HG03521 (cell line): ENCODE results near the gene CRAT.
"Not testable (repeated sequence)": the region's sequence is repeated elsewhere in the genome, so short reads cannot be mapped to it uniquely, and the experiment has no call there.

Source experiments
- ATAC-seq: cut with Tn5 transposase; IDR thresholded peaks from one replicate; pipeline ENCODE4 v1.9.1; 2021; ENCODE audit warnings: mild to moderate bottlenecking, moderate library complexity; ENCODE audit not compliant: unreplicated experiment

Gene CRAT

DNA sequence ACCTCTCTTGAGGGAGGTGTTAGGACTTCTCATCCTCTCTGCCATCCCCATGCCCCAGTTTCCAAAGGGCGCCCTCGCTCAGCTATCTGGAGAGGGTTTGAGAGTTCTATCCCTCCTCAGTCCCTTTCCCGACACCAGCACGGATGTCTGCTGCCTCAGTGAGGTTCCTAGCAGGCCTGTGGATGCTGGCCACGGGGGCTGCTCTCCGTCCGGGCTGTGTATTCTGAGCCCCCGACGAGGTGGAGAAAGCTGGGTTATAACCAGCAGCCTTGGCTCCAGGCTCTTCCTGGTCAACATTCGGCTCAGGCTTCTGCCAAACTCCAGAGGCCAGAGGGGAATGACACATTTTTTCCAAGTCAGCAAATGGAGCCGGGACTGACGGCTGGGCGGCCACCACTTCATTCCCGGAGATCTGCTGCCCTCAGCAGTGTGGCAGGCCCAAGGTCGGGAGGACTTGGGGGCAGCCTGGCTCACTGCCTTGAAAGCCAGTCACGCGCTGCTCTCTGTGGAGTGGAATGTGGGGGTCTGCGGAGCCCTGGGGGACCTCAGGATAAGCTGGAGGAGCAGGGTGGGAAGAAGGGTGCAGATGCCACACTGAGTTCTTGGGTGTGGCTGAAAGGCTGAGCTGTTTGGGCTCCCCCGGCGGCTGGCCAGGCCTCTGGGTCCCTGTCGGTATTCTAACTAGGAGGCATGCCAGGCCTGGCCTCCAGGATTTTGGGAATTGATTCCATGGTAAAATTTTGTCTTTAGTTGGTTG, 28.1 kb upstream of the CRAT start:
- ATAC-seq, result no peak

DNA sequence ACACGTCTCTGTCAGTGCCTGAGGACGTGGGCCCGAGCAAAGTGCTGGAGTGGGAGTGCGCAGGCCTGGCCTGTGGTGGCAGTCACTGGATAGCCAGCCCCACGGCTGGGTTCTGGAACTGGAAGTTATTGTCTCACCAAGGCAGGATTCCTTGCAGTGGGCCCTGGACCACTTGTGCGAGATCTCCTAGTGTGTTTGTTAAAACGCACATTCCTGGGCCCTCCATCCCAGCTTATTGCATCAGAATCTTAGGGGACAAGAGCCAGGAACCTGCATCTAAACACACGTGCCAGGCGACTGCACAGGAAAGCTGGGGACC, 27.5 kb upstream of the CRAT start:
- ATAC-seq, result no peak

DNA sequence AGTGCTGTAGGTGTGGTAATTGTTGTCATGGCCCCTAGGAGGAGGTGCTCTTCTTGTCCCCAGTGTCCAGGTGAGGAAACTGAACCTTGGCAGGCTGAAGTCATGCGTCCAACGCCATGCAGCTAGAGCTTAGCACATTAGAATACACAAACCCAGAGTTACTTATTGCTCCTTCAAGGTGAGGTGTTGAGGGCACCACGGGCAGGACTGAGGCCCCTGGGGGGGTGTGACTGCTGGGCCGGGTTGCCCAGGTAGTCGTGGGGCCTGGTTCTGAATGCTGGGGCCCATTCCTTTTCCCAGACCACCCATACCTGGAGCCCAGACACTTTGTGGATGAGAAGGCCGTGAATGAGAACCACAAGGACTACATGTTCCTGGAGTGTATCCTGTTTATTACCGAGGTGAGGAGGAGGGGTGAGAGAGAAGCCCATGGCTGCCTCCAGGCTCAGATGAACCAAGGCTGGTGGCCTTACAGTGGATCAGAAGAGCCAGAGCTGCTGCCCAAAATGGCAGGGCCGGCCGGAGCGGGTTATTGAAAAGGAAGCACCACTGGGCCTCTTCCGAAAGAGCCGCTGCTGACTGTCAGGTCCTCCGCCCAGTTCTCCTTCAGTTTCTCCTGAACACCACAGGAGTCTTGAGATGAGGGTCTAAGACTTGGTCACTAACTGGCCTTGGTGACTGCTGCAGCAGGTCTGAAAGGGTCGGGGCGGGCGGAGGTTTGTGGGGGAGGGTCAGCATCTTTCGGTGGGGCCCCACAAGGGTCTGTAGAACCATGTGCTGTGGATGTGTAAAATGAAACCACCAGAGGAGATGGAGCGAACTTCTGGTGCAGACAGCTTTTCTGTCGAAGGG, 26.9 kb upstream of the CRAT start:
- ATAC-seq, result no peak

DNA sequence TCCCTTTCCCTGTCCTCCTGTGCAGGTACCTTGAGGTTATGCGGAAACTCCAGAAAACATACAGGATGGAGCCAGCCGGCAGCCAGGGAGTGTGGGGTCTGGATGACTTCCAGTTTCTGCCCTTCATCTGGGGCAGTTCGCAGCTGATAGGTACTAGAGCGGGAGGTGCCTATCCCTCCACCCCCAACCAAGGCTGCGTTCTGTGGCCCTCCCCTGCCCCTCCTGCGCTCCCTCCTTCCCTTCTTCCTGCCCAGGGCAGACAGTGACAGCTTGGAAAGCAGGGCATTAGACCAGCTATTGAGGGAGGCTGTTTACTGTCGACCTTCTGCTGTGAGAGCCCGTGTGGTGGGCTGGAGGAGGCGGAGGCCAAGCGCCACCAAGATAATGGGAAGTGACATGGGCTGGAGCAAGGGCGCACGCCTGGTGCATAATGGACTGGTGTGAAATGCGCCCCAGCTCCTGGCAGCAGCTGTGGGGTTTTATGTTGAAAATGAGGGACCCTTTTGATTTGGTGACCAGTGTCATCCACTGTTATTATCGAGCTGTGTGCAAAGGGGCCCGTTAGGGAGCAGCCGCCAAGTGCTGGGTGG, 25.9 kb upstream of the CRAT start:
- ATAC-seq, result no peak

DNA sequence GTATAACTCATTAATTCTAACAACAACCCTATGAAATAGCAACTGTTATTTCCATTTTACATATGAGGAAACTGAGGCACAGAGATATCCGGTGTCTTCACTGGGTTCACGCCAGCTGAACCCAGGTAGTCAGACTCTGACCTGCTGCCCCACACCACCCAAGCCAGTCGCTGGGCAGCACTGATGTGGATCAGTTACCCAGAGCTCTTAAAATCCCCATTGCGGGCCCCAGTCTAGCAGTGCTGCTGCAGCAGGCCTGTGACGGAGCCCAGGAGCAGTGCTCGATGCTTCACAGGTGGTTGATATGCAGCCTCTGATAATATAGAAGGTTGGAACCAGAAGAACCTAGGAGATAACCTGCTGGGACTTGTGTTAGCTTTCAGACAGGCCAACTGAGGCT, 24.9 kb upstream of the CRAT start:
- ATAC-seq, result no peak

DNA sequence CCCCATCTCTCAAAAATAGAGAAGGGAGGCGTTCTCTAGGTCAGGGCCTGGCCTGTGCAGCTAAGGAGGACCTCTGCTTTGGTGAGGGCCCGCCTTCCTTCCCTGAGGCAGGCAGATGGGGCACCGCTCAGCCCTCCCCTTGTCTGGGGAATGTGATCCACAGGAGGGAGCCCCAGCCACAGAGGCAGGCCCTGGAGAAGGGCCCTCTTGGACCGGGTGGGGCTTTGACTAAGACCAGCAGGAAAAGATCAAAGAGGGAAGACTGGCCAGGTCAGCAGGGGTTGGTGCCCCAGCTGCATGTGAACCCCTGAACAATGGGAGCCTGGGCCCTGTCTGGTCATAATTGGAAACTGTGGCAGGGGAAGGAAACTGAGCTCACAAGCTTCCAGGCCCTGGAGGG, 22.5 kb upstream of the CRAT start:
- no peak for ATAC-seq

DNA sequence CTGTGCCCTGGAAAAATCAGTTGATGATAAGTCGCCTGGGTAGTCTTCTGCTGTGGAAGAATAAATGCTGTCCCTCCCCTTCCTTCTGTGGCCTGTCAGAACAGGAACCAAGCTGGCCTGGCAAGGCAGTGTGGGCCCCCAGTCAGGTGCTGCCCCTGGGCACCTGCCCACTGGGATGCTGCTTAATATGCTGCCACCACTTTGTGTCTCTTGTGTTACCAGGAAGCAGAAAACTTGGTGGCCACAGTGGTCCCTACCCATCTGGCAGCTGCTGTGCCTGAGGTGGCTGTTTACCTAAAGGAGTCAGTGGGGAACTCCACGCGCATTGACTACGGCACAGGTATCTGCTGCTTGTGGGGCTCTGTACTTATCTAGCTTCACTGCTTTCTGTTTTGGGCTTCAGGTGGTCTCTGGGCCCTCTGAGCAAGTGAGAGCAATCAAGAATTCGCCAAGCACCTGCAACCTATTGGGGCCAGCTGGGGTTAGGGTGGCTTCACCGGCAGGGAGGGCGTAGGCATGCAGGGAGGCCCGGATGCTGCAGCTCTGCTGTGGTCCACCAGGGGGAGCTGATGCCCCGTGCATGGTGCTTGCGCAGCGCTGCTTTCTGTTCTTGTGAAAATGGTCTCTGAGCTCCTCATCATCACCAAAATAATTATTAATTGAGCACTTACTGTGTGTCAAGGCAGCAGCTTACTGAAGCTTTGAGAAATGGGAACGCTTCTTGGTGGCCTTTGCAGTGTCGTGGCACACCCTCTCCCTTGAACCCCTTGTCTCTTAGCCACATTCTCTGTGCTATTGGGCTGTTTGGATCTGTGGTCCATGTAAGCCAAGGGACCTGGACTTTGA, 20.9 kb upstream of the CRAT start:
- ATAC-seq, result no peak

DNA sequence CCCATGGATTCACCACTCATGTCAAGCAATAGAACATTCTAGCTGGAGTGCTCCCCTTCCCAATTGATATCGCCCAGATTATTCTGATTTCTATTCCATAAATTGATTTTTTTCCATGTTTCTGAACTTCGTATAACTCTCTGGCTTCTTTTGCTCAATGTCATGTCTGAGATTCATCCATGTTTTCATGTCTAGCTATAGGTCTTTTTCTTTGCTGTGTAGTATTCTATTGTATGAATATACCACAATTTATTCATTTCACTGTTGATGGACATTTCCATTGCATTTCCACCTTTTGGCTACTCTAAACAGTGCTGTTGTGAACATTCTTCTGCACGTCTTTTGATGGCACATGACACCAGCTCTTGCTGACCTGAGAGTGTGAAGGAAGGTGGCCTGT, 20.2 kb upstream of the CRAT start:
- ATAC-seq, result no peak

DNA sequence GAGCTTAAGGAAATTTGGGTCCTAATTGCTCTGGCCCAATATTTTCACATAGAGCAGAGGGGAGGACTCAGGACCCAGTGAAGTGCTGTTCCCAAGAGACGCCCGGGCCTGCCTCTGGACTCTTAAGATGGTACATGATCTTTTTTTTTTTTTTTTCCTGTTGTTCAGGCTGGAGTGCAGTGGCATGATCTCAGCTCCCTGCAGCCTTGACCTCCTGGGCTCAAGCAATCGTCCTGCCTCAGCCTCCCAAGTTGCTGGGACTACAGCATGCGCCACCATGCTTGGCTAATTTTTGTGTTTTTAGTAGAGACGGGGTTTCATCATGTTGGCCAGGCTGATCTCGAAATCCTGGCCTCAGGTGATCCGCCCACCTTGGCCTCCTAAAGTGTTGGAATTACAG, 19.7 kb upstream of the CRAT start:
- ATAC-seq, result not testable (repeated sequence)

DNA sequence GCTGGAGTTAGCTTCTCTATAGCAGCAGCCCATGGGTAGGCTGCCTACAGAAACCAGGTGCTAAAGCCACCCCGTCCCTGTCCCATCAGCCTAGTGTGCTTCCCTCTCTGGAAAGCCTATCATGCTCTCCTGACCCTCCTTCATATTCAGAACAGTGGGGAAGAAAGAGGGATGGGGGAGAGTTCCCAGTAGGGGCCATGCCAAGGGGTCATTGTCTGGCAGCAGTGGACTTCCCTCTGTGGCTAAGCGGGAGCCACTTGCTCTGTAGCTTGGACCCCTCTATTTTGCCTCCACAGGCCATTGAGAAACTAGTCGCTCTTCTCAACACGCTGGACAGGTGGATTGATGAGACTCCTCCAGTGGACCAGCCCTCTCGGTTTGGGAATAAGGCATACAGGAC, 18.1 kb upstream of the CRAT start:
- no peak for ATAC-seq

DNA sequence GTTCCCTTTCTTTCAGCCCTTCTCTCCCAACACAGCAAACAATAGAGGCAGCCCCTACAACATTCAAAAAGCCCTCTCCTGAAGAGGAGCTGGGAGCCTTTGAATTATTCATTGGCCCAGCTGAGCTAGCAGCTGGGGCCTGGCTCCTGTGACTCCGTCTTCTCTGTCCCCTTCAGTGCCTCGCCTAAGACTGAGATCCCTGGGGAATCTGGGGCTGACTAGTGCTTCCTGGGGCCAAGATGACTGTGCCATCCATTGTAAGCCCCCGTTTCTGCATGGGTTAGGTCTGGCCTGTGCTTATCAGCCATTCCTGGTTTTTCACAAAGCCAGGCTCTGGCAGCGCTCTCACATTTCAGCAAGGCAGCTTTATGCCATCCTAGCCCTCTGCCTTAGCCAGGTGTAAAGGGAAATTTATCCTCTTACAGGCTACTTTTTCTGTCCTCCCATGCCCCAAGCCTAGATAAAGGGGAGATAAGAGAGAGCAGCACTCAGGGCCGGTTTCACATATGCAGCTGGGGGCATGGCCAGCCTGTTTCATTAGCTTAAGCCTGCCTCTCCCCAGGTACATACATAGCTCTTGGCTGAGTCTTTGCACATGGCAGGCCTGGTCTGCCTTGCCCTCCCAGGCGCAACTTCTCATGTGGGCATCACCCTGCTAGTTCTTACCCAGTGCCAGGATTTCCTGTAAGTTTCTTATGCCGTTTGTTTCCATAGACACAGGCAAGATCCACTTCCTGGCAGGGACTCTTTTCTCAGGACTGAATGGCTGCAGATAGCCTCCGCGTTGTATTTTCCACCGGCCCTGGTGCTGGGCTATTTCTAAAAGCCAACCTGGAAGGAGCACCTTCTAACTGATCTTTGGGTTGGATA, 16.4 kb upstream of the CRAT start:
- ATAC-seq, result no peak

DNA sequence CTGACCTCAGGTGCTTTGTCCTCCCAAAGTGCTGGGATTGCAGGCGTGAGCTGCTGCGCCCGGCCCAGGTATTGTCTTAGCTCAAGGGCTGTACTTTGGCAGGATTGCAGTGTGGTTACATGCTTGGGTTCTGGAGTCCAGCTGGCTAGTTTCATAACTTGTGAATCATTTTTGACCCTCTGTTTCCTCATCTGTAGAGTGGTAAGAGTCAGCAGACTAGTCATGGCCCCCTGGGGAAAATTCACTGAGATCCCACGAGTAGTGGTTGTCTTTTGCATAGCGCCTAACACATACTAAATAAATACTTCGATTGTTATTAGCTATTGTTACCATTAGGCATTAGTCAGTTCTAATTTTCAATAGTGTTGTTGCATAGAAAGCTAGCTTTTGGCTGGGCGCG, 14.9 kb upstream of the CRAT start:
- no peak for ATAC-seq

DNA sequence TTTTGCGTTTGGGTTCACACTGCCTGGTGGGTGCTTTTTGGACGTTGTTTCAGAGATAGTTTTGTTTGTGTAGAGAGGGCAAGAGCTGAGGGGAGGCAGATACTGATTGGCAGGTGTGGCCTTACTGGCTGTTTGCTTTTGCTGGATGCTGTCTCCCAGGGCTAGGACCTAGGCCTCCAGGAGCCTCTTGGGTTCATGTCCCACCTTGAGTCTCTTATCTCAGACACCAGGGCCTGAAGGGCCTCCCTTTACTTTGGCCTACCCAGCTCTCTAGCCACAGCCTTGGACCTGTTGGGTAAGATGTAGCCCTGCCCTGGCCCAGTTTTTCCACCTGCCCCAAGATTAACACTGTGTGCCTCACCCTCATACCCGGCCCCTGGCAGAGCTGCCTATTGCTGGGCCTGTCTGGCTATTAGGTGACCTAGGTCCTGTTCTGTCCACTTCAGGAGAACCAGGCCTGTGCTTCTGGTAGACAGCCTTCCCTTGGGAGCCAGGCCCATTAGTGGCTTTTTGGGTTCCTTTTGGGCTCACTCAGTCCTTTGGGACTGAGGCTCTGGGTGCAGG, 14.0 kb upstream of the CRAT start:
- no peak for ATAC-seq

DNA sequence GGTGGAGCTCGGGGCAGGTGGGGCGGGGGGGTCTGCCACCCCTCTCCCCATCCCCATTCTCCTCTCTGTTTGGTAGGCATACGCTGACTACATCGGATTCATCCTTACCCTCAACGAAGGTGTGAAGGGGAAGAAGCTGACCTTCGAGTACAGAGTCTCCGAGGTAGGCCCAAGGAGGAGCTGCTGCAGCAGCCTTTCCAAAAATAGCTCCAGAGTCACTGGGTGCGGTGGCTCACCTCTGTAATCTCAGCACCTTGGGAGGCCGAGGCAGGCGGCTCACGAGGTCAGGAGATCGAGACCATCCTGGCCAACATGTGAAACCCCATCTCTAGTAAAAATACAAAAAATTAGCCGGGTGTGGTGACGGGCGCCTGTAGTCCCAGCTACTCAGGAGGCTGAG, 12.4 kb upstream of the CRAT start:
- not testable (repeated sequence) for ATAC-seq

DNA sequence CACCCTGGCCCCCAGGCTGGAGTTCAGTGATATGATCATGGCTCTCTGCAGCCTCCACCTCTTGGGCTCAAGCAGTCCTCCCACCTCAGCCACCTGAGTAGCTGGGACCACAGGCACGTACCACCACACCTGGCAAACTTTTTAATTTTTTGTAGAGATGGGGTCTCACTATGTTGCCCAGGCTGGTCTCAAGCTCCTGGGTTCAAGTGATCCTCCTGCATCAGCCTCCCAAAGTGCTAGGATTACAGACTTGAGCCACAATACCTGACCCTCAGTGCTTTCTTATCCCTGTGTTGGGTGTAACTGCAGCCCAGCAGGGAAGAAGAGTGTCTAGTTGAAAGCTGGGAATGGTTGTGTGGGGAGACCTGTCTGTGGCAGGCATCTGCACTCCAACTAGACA, 11.5 kb upstream of the CRAT start:
- ATAC-seq, result no peak

DNA sequence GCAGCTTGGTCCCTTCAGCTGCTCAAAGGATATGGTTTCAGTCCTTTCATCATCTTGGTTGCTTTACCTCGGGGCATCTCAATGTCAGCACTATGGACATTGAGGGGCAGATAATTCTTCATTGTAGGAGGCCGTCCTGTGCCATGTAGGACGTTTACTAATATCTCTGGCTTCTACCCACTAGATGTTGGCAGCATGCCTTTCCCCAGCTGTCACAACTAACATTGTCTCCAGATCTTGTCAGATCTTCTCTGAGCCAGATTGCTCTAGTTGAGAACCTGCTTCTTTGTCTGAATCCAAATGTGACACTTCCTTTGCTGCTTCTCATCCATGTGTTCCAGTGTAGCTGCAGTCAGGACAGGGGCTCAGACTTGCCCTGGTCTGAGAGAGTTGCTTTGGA, 10.9 kb upstream of the CRAT start:
- ATAC-seq, result no peak

DNA sequence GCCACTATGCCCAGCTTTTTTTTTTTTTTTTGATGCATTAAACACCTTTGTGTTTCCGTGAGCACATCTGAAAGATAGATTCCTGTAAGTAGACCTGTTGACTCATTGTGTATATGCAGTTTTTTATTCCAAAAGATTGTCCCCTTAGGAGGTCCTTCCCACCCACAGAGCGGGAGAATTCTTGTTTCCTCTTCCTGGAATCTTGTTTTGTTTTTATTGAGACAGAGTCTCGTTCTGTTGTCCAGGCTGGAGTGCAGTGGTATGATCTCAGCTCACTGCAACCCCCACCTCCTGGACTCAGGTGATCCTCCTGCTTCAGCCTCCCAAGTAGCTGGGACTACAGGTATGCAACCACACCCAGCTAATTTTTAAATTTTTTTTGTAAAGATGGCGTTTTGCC, 8.2 kb upstream of the CRAT start:
- no peak for ATAC-seq

DNA sequence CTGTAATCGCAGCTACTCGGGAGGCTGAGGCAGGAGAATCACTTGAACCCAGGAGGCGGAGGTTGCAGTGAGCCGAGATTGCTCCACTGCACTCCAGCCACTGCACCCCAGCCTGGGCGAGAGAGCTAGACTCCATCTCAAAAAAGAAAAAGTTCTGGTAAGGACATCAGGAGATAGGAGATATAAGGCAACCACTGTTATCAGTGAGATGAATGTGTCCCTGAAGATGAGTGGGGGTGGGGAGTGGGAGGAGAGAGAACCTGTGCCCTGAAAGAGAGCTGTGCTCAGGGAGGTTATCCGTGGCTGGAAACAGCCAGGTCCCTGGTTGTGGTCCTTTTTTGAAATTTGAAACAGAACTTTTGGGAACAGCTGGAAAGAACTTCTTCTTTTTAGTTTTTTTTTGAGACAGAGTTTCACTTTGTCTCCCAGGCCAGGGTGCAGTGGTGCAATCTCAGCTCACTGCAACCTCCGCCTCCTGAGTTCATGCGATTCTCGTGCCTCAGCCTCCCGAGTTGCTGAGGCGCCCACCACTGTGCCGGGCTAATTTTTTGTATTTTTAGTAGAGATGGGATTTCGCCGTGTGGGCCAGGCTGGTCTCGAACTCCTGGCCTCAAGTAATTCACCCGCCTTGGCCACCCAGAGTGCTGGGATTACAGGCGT, 3.2 kb upstream of the CRAT start:
- no peak for ATAC-seq

DNA sequence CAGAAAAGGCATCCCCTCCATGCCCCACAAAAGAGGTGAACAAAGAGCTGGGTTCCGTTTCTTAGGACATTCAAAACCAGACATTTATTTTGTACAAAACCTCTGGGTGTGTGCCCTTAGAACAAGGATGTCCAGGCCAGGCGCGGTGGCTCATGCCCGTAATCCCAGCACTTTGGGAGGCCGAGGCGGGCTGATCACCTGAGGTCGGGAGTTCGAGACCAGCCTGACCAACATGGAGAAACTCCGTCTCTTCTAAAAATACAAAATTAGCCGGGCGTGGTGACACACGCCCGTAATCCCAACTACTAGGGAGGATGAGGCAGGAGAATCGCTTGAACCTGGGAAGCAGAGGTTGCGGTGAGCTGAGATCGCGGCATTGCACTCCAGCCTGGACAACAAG, 1.9 kb upstream of the CRAT start:
- not testable (repeated sequence) for ATAC-seq
